ENCODE measurements around the gene SMIM17. TPM values are rescaled to one million over a fixed set of nuclear protein-coding genes. Genes with fewer than 3 reads are reported as not detected.

The SMIM17 gene
- polyA plus RNA-seq, 1 of the 3 experiments (the other 2 are of a cell fraction), result 0.05 TPM

DNA sequence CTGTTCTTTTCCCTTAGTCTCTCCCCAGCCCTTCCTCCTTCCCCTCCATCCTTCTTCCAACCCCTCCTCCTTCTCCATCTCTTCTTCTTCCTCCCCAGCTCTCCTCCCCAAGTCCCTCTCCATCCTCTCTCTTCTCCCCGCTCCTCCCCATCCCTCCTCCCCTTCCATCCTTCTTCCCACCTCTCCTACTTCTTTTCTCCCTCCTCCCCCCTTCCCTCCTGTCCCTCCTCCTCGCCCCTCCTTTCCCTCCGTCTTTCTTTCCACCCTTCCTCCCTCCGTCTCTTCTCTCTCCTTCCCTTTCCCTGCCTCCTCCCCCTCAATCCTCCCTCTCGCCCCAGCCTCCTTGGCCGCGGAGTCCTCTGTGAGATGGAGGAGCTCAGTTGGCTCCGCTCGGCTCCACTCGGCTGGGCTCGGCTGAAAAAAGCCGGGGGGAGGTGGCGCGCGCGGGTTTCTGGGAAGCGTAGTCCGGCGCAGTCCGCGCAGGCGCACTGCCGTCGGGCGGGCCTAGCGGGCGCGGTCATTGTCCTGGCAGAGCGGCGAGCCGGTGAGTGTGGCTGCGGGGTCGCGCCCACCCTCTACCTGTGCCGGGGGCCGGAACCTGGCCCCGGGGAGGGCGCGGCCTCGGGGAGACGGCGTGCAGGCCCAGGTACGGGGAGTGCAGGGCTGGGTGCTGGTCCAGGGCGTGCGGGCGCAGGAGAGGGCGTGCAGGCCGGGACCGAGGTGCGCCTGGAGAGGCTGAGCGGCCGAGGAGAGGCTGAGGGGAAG is 48.0 kb upstream of the SMIM17 start, which contains the start of gene ZNF71 (continued):
- TF ChIP-seq, protein P1, sequence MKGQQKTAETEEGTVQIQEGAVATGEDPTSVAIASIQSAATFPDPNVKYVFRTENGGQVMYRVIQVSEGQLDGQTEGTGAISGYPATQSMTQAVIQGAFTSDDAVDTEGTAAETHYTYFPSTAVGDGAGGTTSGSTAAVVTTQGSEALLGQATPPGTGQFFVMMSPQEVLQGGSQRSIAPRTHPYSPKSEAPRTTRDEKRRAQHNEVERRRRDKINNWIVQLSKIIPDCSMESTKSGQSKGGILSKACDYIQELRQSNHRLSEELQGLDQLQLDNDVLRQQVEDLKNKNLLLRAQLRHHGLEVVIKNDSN (IDR thresholded peaks at IDR 0.05; ENCODE audit: borderline replicate concordance, low read depth), result no peak
- TF ChIP-seq TCF12 (IDR thresholded peaks at IDR 0.05), result no peak
- TF ChIP-seq FOXJ3 (CRISPR knock-in tag; IDR thresholded peaks at IDR 0.05), result no peak
- TF ChIP-seq, protein P2, sequence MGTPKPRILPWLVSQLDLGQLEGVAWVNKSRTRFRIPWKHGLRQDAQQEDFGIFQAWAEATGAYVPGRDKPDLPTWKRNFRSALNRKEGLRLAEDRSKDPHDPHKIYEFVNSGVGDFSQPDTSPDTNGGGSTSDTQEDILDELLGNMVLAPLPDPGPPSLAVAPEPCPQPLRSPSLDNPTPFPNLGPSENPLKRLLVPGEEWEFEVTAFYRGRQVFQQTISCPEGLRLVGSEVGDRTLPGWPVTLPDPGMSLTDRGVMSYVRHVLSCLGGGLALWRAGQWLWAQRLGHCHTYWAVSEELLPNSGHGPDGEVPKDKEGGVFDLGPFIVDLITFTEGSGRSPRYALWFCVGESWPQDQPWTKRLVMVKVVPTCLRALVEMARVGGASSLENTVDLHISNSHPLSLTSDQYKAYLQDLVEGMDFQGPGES (IDR thresholded peaks at IDR 0.05; ENCODE audit: low read depth, low read length), result no peak
- TF ChIP-seq RAD21 (IDR thresholded peaks at IDR 0.05; ENCODE audit: low read length), result no peak
- no peak; the same call in 1 of the 2 replicates for TF ChIP-seq POLR2AphosphoS5 (IDR thresholded peaks at IDR 0.05; ENCODE audit: low read depth, low read length)
- TF ChIP-seq NFIC (IDR thresholded peaks at IDR 0.05; ENCODE audit: borderline replicate concordance), result no peak
- TF ChIP-seq YY1 (IDR thresholded peaks at IDR 0.05; ENCODE audit: low read depth), result 0 out of 2 replicates have a peak, but pooled peaks have one; percentile 47
- no peak for TF ChIP-seq FOSL2 (IDR thresholded peaks at IDR 0.05; ENCODE audit: borderline replicate concordance, low read depth)
- TF ChIP-seq, protein P3, sequence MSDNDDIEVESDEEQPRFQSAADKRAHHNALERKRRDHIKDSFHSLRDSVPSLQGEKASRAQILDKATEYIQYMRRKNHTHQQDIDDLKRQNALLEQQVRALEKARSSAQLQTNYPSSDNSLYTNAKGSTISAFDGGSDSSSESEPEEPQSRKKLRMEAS (IDR thresholded peaks at IDR 0.05; ENCODE audit: low read depth), result no peak

DNA sequence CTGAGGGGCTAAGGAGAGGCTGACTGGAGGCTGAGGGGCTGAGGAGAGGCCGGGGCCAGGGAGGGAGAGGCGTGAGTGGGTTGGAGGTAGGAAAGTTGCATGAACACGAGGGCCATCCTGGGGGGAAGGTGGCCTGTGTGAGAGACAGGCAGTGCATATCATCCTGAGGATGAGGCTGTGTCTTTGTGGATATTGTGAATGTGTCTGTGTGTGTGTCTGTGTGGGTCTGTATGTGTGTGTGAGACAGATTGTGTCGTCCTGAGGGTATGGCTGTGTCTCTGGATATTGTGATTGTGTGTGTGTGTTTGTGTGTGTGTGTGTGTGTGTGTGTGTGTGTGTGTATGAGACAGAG is 47.4 kb upstream of the SMIM17 start:
- peaks cover 51% of the 10 kb centered on the region for H3K79me2 ChIP-seq (ENCODE audit: insufficient read depth)

More for the DNA sequence above, 47.4 kb upstream of the SMIM17 start:
- no peaks in the 10 kb centered on the region for H3K27me3 ChIP-seq (ENCODE audit: insufficient read depth)
- peaks cover 6 to 19% of the 10 kb centered on the region in 2 experiments for H3K36me3 ChIP-seq (replicated peaks in 1 of 2; ENCODE audit: control insufficient read depth in 1 of 2, insufficient read depth in 2 of 2, low read length in 1 of 2)
- peak overlapping the region; percentile 85; the same call in 1 of the 2 replicates for H2AFZ ChIP-seq (ENCODE audit: low read depth)
- POLR2A ChIA-PET, result no interaction called here
- peaks cover 10% of the 10 kb centered on the region; the same call in 1 of the 2 replicates for H3K9me3 ChIP-seq
- peaks cover 0 to 5% of the 10 kb centered on the region in 2 experiments; a peak in 1 of 4 replicates for H3K4me1 ChIP-seq (ENCODE audit: control insufficient read depth in 1 of 2, insufficient read depth in 2 of 2, low read depth in 1 of 2, low read length in 1 of 2)
- CTCF ChIA-PET, result no interaction called here
- H3K4me3 ChIP-seq (ENCODE audit: low read depth in 2 of 2, low read length in 1 of 2), result peak overlapping the region; percentile 56 to 95
- 3% methylated on average over 4 of the region's 4 CpGs for WGBS (ENCODE audit: low lambda C conversion rate)
- 0 out of 2 replicates have a peak, but pooled peaks have one; percentile 25 for TF ChIP-seq MXI1 (IDR thresholded peaks at IDR 0.05; ENCODE audit: low read depth, low read length)
- TF ChIP-seq, protein P4, sequence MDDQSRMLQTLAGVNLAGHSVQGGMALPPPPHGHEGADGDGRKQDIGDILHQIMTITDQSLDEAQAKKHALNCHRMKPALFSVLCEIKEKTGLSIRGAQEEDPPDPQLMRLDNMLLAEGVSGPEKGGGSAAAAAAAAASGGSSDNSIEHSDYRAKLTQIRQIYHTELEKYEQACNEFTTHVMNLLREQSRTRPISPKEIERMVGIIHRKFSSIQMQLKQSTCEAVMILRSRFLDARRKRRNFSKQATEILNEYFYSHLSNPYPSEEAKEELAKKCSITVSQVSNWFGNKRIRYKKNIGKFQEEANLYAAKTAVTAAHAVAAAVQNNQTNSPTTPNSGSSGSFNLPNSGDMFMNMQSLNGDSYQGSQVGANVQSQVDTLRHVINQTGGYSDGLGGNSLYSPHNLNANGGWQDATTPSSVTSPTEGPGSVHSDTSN (IDR thresholded peaks at IDR 0.05), result no peak
- H3K9ac ChIP-seq, result peak overlapping the region; percentile 79
- H3K9me2 ChIP-seq, result no peaks in the 10 kb centered on the region
- no peaks in the 10 kb centered on the region for H3F3A ChIP-seq (replicated peaks; ENCODE audit: insufficient read depth)
- H4K20me1 ChIP-seq (ENCODE audit: insufficient read depth), result no peaks in the 10 kb centered on the region
- H3K4me2 ChIP-seq, result peak overlapping the region; percentile 83
- DNase-seq, result no peak
- peak overlapping the region in 1 of 2 experiments; percentile 29; a peak in 1 of 4 replicates for H3K27ac ChIP-seq (ENCODE audit: low read depth in 2 of 2, low read length in 1 of 2)

Data from SK-N-SH (cell line).